GM19193 (cell line): Measurements from ENCODE around the gene ARGLU1.

Source experiments
- POLR2A ChIP-seq: IDR thresholded peaks from 4 replicates; pipeline ENCODE4 v1.6.1; 2011; ENCODE audit not compliant: insufficient read depth, insufficient read length; ENCODE audit errors: extremely low read depth

The ARGLU1 gene

GRCh38 chr13:106524108-106524507 is 43.8 kb downstream of the ARGLU1 start:
- no peak for TF ChIP-seq POLR2A

GRCh38 chr13:106523576-106523975 is 44.4 kb downstream of the ARGLU1 start:
- no peak for TF ChIP-seq POLR2A

GRCh38 chr13:106522898-106523525 is 44.9 kb downstream of the ARGLU1 start:
- TF ChIP-seq POLR2A: no peak

GRCh38 chr13:106522112-106522705 is 45.7 kb downstream of the ARGLU1 start:
- no peak for TF ChIP-seq POLR2A

- no peak for TF ChIP-seq POLR2A
These were observed 46.7 kb downstream of the ARGLU1 start for GRCh38 chr13:106521095-106521799.

- TF ChIP-seq POLR2A: no peak
These were observed 47.5 kb downstream of the ARGLU1 start for GRCh38 chr13:106520251-106521054.

GRCh38 chr13:106518512-106518911 is 49.4 kb downstream of the ARGLU1 start:
- TF ChIP-seq POLR2A: no peak

GRCh38 chr13:106517109-106517847 is 50.7 kb downstream of the ARGLU1 start:
- TF ChIP-seq POLR2A: no peak

GRCh38 chr13:106515635-106516254 is 52.2 kb downstream of the ARGLU1 start:
- no peak for TF ChIP-seq POLR2A

GRCh38 chr13:106514928-106515634 is 52.9 kb downstream of the ARGLU1 start:
- TF ChIP-seq POLR2A: no peak

- no peak for TF ChIP-seq POLR2A
These were observed 54.6 kb downstream of the ARGLU1 start for GRCh38 chr13:106513025-106513983.

GRCh38 chr13:106507560-106508274 is 60.2 kb downstream of the ARGLU1 start:
- TF ChIP-seq POLR2A: no peak
